GM12873 (cell line): ENCODE results near the gene TTLL8.

ENCODE experiments used
- CTCF ChIP-seq: IDR thresholded peaks from 2 replicates; pipeline ENCODE4 v1.5.1; 2012; ENCODE audit warnings: low read depth, mild to moderate bottlenecking, moderate library complexity, low read length, control low read depth; ENCODE audit not compliant: insufficient read depth; ENCODE audit errors: missing control alignments

TTLL8 gene

GRCh38 chr22:50032941-50033601 is 25.0 kb downstream of the TTLL8 start:
- no peak for TF ChIP-seq CTCF

- TF ChIP-seq CTCF, result no peak
Observed at GRCh38 chr22:50032109-50032871, 25.8 kb downstream of the TTLL8 start.

- no peak for TF ChIP-seq CTCF
Observed at GRCh38 chr22:50031189-50032091, 26.7 kb downstream of the TTLL8 start.

GRCh38 chr22:50030297-50031188 is 27.6 kb downstream of the TTLL8 start:
- peak; percentile 86 for TF ChIP-seq CTCF

- no peak for TF ChIP-seq CTCF
Observed at GRCh38 chr22:50027639-50028537, 30.2 kb downstream of the TTLL8 start.

- TF ChIP-seq CTCF, result no peak
Observed at GRCh38 chr22:50025993-50026392, 32.1 kb downstream of the TTLL8 start.
